Panc1 (cell line): ENCODE measurements around the gene GNPAT. TPM values are rescaled to one million over a fixed set of nuclear protein-coding genes. Genes with fewer than 3 reads are reported as not detected.

ENCODE experiments used
- ATAC-seq: fragments of 200-7000 bp; cut with Tn5 transposase; 2 replicates; pipeline ENCODE4 v1.9.1; 2020; ENCODE audit warnings: mild to moderate bottlenecking, moderate library complexity
- BruUV-seq: library from RNA; stranded (reverse); fragments of 400-500 nt; replicated peaks from 2 replicates; lab custom pipeline; 2021; lab: Mats Ljungman, UMichigan
- CTCF ChIA-PET: fragments of 300-600 bp; sonication (Branson Sonifier 250); formaldehyde crosslinking; loops from one replicate; lab custom pipeline; 2022; ENCODE audit warnings: antibody characterized with exemption; lab: Charles Lee
- POLR2A ChIA-PET: fragments of 300-600 bp; sonication (Branson Sonifier 250); formaldehyde crosslinking; loops from one replicate; lab custom pipeline; 2022; ENCODE audit warnings: antibody characterized with exemption; lab: Charles Lee
- DNase-seq: peaks from one replicate; pipeline ENCODE4 v3.0.0-alpha.2; 2010; ENCODE audit warnings: low read depth, low spot score
- H3K27ac ChIP-seq: 2 replicates; pipeline ENCODE4 v1.5.1; 2011; ENCODE audit warnings: mild to moderate bottlenecking, low read length, inconsistent platforms
- H3K27me3 ChIP-seq: fragments of 200-500 bp; sonication (Bioruptor generic); 2 replicates; pipeline ENCODE4 v1.6.0; 2014; ENCODE audit warnings: low read length, inconsistent platforms; ENCODE audit not compliant: control insufficient read depth, insufficient read depth
- H3K36me3 ChIP-seq: fragments of 200-500 bp; sonication (Bioruptor generic); 2 replicates; pipeline ENCODE4 v1.5.1; 2014; ENCODE audit warnings: inconsistent platforms, mild to moderate bottlenecking, low read length, moderate library complexity; ENCODE audit not compliant: control insufficient read depth, insufficient read depth
- H3K4me1 ChIP-seq: 2 replicates; pipeline ENCODE4 v1.5.1; 2011; ENCODE audit warnings: inconsistent platforms, mild to moderate bottlenecking, low read length, moderate library complexity; ENCODE audit not compliant: control insufficient read depth, insufficient read depth
- H3K4me3 ChIP-seq, 2 experiments: 2 replicates each; pipeline ENCODE4 v1.5.1; 2011 to 2012; ENCODE audit warnings: low read depth in 2 of 2, low read length in 2 of 2, mild to moderate bottlenecking in 2 of 2, inconsistent platforms in 1 of 2, moderate library complexity in 1 of 2
- H3K9me3 ChIP-seq: fragments of 200-500 bp; sonication (Bioruptor generic); 2 replicates; pipeline ENCODE4 v1.5.1; 2014; ENCODE audit warnings: low read depth, mild to moderate bottlenecking, inconsistent platforms, low read length, moderate library complexity; ENCODE audit not compliant: control insufficient read depth, insufficient read depth
- CTCF ChIP-seq: fragments of 450-650 bp; IDR thresholded peaks from 2 replicates; pipeline ENCODE4 v1.5.1; 2017; ENCODE audit warnings: mild to moderate bottlenecking
- POLR2AphosphoS5 ChIP-seq: IDR thresholded peaks from 2 replicates; pipeline ENCODE4 v1.6.1; 2012; ENCODE audit warnings: mild to moderate bottlenecking, low read depth, low read length, moderate library complexity
- REST ChIP-seq, 2 experiments: IDR thresholded peaks; 2 replicates each; pipeline ENCODE4 v1.6.1; 2011 to 2012; ENCODE audit warnings: low read depth in 2 of 2, control low read depth in 1 of 2, low read length in 1 of 2, mild to moderate bottlenecking in 1 of 2, moderate library complexity in 1 of 2; ENCODE audit not compliant: insufficient read depth in 1 of 2
- SIN3A ChIP-seq: IDR thresholded peaks from 2 replicates; pipeline ENCODE4 v1.6.1; 2012; ENCODE audit warnings: low read depth, mild to moderate bottlenecking, low read length, moderate library complexity, borderline replicate concordance; ENCODE audit not compliant: insufficient read depth
- TCF7L2 ChIP-seq: IDR thresholded peaks from 2 replicates; pipeline ENCODE4 v1.6.1; 2011; ENCODE audit warnings: mild to moderate bottlenecking, low read depth, low read length, inconsistent platforms
- in situ Hi-C: cut with HindIII; loops from 2 replicates; pipeline ENCODE4 v1.10.0; 2016; ENCODE audit warnings: low sequenced_read_pairs, low pct_unique_long_range_greater_than_20kb
- intact Hi-C: fragments of 100-400 bp; cut with micrococcal nuclease; formaldehyde crosslinking; loops from one replicate; pipeline ENCODE4 v1.10.0; 2022; ENCODE audit not compliant: unreplicated experiment
- total RNA-seq: library from RNA; stranded (reverse); gene quantifications from one replicate; pipeline ENCODE4 v1.2.1, GENCODE V29; 2021; ENCODE audit not compliant: unreplicated experiment

GNPAT gene
- total RNA-seq, 1 experiment from 2014 or later = 42.5 TPM

GRCh38 chr1:231279081-231279480, 38.1 kb downstream of the GNPAT start:
- DNase-seq = no peak
- Histone ChIP-seq H3K4me3 (no peak overlapping the region), H3K27me3 (no peaks in the 10 kb centered on the region), H3K9me3 (no peaks in the 10 kb centered on the region), H3K4me1 (no peaks in the 10 kb centered on the region), H3K36me3 (peaks cover 5% of the 10 kb centered on the region; the same call in 1 of the 2 replicates), H3K27ac (no peak overlapping the region)
- BruUV-seq = no TSS peak
- CTCF ChIA-PET = no interaction called here
- in situ Hi-C loops (no loop called here), intact Hi-C loops (no loop called here)
- POLR2A ChIA-PET = no interaction called here
- TF ChIP-seq CTCF = no peak
- no peak for ATAC-seq

GRCh38 chr1:231279683-231280082, 38.7 kb downstream of the GNPAT start:
- no peaks in the 10 kb centered on the region for H3K4me1 ChIP-seq
- no peak overlapping the region for H3K27ac ChIP-seq
- in situ Hi-C loops (no loop called here), intact Hi-C loops (no loop called here)
- no peak for ATAC-seq
- H3K27me3 ChIP-seq = no peaks in the 10 kb centered on the region
- TF ChIP-seq REST (IDR thresholded peaks at IDR 0.05; ENCODE audit: insufficient read depth in 1 of 2, low read depth in 2 of 2, low read length in 1 of 2) (no peak), POLR2AphosphoS5 (no peak), TCF7L2 (no peak), CTCF (no peak), SIN3A (no peak)
- ChIA-PET POLR2A (interaction anchor here (0.6 kb wide), 1 partner anchor 244 kb away, joined by 3 read pairs; no protein-coding TSS in a partner anchor), CTCF (no interaction called here)
- no peaks in the 10 kb centered on the region for H3K9me3 ChIP-seq
- H3K4me3 ChIP-seq = no peak overlapping the region
- BruUV-seq = no TSS peak
- H3K36me3 ChIP-seq = peaks cover 4% of the 10 kb centered on the region; the same call in 1 of the 2 replicates
- no peak for DNase-seq
